ENCODE measurements around the gene PTGDS. TPM values are rescaled to one million over a fixed set of nuclear protein-coding genes. Genes with fewer than 3 reads are reported as not detected.

Gene PTGDS
- total RNA-seq, 1 donor from 2014 or later: not detected

DNA sequence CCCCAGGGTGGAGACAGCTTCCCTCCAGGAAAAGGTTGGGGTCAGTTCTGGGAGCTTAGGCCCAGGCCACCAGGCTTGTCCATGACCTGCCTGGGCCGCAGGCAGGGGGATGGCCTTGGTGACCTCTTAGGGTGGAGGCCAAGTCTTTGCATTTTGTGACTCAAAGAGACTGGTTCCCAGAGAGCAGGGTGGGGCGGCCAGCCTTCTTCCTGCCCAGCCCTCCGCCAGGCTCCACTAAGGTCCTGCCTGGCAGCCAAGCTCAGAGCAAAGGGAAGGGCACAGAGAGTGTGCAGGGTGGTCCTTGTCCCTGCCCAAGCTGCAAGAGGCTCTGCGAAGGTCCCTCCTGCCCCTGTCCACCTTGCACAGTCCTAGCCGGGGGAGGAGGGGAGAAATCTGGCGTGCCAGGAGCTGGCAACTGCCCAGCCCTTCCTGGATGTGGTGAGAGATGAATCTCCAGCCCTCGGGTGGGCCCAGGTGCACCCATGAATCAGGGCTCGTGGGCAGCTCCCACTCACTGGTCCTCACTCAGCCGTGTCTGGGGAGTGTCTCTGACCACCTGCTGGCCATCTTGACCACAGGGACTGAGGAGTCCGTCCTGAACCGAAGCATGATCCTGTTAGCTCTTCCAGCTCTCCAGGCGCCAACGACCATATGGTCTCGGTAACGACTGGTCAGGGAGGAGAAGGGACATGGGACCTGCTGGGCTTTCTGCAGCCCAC lies 2.3 kb upstream of the PTGDS start:
- POLR2A ChIA-PET: no interaction called here
- CTCF ChIA-PET: interaction anchor here (1.7 kb wide), 1 partner anchor 61 kb away, joined by 3 read pairs; no protein-coding TSS in a partner anchor
- no peak overlapping the region for H3K4me3 Mint-ChIP-seq

DNA sequence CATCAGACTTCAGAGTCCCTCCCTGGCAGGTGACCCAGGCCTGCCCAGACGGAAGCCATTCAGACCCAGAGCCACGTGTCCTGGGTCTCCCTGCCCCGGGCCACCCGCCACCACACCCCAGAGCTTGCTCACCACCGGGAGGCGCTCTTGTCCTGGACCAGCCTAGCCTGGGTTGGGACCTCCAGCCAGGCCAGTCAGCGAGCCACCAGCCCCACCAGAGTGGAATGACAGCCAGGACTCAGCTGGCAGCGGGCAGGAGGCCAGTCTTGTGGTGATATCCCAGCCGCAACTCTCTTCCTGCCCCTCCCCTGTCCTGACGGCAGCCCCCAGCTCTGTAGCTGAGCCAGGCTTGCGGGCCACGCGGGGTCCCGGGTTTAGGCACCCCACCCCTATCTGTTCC lies 1.7 kb upstream of the PTGDS start:
- no peaks in the 10 kb centered on the region for H3K9me3 Mint-ChIP-seq
- H3K27ac Mint-ChIP-seq: no peak overlapping the region
- no peak for ATAC-seq (ENCODE audit: low read depth)
- DNase-seq: no peak
- intact Hi-C loops (cut with micrococcal nuclease): no loop called here
- H3K4me3 Mint-ChIP-seq: no peak overlapping the region
- no peaks in the 10 kb centered on the region for H3K36me3 Mint-ChIP-seq (ENCODE audit: low read depth)
- TF ChIP-seq, protein P1, sequence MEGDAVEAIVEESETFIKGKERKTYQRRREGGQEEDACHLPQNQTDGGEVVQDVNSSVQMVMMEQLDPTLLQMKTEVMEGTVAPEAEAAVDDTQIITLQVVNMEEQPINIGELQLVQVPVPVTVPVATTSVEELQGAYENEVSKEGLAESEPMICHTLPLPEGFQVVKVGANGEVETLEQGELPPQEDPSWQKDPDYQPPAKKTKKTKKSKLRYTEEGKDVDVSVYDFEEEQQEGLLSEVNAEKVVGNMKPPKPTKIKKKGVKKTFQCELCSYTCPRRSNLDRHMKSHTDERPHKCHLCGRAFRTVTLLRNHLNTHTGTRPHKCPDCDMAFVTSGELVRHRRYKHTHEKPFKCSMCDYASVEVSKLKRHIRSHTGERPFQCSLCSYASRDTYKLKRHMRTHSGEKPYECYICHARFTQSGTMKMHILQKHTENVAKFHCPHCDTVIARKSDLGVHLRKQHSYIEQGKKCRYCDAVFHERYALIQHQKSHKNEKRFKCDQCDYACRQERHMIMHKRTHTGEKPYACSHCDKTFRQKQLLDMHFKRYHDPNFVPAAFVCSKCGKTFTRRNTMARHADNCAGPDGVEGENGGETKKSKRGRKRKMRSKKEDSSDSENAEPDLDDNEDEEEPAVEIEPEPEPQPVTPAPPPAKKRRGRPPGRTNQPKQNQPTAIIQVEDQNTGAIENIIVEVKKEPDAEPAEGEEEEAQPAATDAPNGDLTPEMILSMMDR (IDR thresholded peaks at IDR 0.05): no peak
- ChIA-PET POLR2A (no interaction called here), CTCF (interaction anchor here (1.7 kb wide), 1 partner anchor 60 kb away, joined by 3 read pairs; no protein-coding TSS in a partner anchor)
- peaks cover 15% of the 10 kb centered on the region for H3K27me3 Mint-ChIP-seq
- H3K4me1 Mint-ChIP-seq: no peaks in the 10 kb centered on the region

More for the DNA sequence above, 2.3 kb upstream of the PTGDS start:
- no peak for DNase-seq
- H3K36me3 Mint-ChIP-seq (ENCODE audit: low read depth): no peaks in the 10 kb centered on the region
- no peak for ATAC-seq (ENCODE audit: low read depth)
- H3K9me3 Mint-ChIP-seq: no peaks in the 10 kb centered on the region
- no peaks in the 10 kb centered on the region for H3K4me1 Mint-ChIP-seq
- no peak overlapping the region for H3K27ac Mint-ChIP-seq
- intact Hi-C loops (cut with micrococcal nuclease): no loop called here
- TF ChIP-seq, protein P1 (IDR thresholded peaks at IDR 0.05): no peak
- H3K27me3 Mint-ChIP-seq: peaks cover 14% of the 10 kb centered on the region

DNA sequence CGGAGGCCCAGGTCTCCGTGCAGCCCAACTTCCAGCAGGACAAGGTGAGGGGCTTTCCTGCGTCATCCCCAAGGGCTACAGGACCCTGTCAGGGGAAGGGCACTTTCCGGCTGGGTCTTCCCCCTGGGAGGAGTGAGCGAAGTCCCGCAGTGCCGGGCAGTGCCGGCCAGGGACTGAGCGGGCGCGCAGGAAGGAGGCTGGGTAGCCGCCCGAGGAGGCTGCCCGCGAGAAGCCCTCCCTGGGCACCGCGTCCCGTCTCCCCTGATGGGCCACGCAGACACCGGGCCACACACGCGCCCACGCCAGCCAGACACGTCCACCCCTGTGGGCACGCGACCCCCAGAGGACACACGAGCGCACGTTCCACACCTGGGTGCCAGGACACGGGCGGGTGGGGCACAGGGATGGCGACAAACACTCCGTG lies 357 bp downstream of the PTGDS start:
- TF ChIP-seq, protein P1 (IDR thresholded peaks at IDR 0.05): no peak
- H3K36me3 Mint-ChIP-seq (ENCODE audit: low read depth): no peaks in the 10 kb centered on the region
- no peaks in the 10 kb centered on the region for H3K9me3 Mint-ChIP-seq
- H3K4me1 Mint-ChIP-seq: no peaks in the 10 kb centered on the region
- no peak overlapping the region for H3K4me3 Mint-ChIP-seq
- ATAC-seq (ENCODE audit: low read depth): no peak
- H3K27ac Mint-ChIP-seq: no peak overlapping the region
- intact Hi-C loops (cut with micrococcal nuclease): loop anchor here (1.0 kb wide), 1 partner anchor 15 kb away; the partner anchor contains the start of gene PAXX
- CTCF ChIA-PET: no interaction called here
- POLR2A ChIA-PET: interaction anchor here (0.9 kb wide), 1 partner anchor 15 kb away, joined by 10 read pairs; the partner anchor contains the start of gene PAXX
- DNase-seq: no peak
- H3K27me3 Mint-ChIP-seq: peaks cover 29% of the 10 kb centered on the region

DNA sequence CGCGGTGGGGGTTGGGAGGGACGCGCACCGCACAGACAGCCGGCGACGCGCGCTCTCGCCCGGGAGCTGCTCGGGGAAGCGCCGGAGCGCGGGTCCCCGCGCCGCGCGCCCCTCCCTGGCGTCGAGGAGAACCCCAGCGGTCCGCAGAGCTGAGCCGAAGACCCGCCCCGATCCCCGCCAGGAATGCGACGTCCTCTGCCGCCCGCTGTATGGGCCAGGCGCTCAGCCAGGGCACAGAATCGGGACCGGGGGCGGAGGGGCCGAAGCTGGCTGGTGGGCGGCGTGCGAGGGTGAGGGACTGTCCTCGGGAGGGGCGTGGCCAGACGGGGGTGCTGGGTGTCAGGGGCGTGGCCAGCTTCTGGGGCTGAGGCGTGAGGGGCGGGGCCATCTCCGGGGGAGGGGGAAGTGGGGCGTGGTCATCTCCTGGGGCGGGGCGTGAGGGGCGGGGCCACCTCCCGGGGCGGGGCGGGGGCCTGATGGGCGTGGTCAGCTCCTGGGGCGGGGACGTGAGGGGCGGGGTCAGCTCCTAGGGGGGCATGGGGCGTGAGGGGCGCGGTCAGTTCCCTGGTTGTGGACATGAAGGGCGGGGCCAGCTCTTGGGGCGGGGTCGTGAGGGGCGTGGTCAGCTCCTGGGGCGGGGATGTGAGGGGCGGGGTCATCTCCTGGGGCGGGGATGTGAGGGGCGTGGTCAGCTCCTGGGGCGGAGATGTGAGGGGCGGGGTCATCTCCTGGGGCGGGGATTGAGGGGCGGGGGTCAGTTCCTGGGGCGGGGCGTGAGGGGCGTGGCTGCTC lies 965 bp downstream of the PTGDS start:
- Mint-ChIP-seq H3K27me3 (peaks cover 29% of the 10 kb centered on the region), H3K27ac (no peak overlapping the region), H3K4me1 (no peaks in the 10 kb centered on the region), H3K4me3 (no peak overlapping the region), H3K36me3 (ENCODE audit: low read depth) (no peaks in the 10 kb centered on the region), H3K9me3 (no peaks in the 10 kb centered on the region)
- DNase-seq (no peak), ATAC-seq (ENCODE audit: low read depth) (peak; percentile 75)
- intact Hi-C loops (cut with micrococcal nuclease): loop anchor here (1.0 kb wide), 1 partner anchor 14 kb away; the partner anchor contains the start of gene PAXX
- ChIA-PET POLR2A (interaction anchor here (0.6 to 0.9 kb wide), 3 partner anchors 14 to 68 kb away, joined by 3 to 10 read pairs (median 4); partner anchors contain the start of gene PAXX), CTCF (no interaction called here)
- TF ChIP-seq, protein P1 (IDR thresholded peaks at IDR 0.05): no peak
